PC-3 (cell line): ENCODE results near the gene C19orf47.

ENCODE experiments used
- EZH2 ChIP-seq: fragments of 300-600 bp; sonication (generic); IDR thresholded peaks from one replicate; pipeline ENCODE4 v1.6.1; 2017; ENCODE audit warnings: antibody characterized with exemption, mild to moderate bottlenecking, low read length; ENCODE audit not compliant: unreplicated experiment
- TF ChIP-seq, protein P1 (sequence below): fragments of 300-600 bp; sonication (generic); conservative IDR thresholded peaks from 2 replicates; pipeline ENCODE4 v1.5.1; 2017; ENCODE audit warnings: antibody characterized with exemption, low read depth, mild to moderate bottlenecking, low read length

DNA sequence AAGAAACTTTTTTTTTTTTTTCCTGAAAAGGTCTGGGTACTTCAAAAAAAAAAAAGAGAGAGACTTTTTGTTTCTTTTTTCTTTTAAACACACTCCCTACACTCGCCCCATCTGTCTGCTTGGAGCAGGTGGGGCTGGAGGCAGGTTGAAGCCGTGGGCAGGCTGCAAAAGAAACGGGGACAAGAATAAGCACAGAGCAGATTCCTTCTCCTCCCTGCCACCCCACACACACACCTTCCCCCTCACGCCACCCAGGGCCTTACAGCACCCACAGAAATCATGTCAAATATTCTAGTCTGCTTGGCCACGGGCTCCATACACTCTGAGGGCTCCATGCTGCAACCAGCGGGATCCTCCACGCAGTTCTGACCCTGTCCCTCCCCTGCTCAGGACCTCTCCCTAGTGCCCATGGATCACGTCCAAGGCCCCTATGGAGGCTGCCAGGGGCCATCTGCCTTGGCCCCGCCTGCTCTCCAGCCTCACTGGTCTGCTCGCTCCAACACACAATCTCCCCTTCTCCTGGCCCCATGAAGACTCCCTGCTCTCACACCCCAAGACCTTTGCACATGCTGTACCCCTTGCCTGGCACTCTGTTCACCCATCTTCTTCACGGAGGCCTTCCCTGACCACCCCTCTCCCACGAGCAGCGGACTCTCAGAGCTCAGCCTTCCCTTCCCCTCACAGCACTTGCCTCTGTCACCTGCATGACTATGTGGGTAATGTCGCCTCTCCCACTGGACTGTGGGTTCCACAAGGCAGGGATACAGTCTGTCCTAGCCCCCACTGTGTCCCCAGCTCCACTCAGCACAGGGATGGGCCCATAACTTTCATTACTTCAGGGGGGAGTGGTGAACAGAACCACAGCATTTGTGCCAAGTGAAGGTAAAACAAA, 74.5 kb downstream of the C19orf47 start:
- TF ChIP-seq, protein P1, sequence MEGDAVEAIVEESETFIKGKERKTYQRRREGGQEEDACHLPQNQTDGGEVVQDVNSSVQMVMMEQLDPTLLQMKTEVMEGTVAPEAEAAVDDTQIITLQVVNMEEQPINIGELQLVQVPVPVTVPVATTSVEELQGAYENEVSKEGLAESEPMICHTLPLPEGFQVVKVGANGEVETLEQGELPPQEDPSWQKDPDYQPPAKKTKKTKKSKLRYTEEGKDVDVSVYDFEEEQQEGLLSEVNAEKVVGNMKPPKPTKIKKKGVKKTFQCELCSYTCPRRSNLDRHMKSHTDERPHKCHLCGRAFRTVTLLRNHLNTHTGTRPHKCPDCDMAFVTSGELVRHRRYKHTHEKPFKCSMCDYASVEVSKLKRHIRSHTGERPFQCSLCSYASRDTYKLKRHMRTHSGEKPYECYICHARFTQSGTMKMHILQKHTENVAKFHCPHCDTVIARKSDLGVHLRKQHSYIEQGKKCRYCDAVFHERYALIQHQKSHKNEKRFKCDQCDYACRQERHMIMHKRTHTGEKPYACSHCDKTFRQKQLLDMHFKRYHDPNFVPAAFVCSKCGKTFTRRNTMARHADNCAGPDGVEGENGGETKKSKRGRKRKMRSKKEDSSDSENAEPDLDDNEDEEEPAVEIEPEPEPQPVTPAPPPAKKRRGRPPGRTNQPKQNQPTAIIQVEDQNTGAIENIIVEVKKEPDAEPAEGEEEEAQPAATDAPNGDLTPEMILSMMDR, result no peak
- TF ChIP-seq EZH2, result no peak
